ENCODE measurements around the gene ZNRD2.

The ZNRD2 gene

DNA sequence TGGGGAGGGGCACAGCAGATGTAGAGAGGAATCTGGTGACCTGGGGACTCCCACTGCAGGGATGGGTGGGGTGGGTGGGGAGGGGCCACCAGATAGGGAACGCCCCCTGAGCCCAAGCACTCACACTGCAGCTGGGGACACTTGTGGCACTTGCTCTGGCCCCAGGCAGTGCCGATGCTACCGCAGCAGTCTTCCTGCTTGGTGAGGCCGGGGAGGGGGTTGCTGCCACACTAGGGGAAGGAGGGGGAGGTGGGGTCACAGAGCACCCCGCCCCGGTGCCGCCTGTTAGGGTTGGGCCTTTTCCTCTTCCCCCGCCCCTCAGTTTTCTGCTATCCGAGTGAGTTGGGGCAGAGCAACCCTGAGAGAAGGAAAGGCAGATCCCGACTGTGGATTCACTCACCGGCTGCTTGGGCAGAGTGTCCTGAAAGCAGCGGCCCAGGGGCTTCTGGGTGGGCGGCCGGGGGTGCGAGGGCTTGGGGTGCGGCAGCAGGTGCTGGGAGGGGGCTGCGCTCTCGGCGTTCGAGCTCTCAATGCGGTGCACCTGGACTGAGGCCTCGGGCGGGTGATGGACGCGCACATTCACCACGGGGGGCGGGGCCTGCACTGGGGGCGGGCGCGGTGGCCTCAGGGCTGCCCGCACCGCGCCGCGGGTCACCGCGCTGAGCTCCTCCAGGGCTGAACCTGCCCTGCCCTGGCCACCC, 16.8 kb upstream of the ZNRD2 start:
- no peak for TF ChIP-seq CTCF (IDR thresholded peaks at IDR 0.05; ENCODE audit: borderline replicate concordance, control extremely low read depth, extremely low read depth, insufficient read depth, missing control alignments)
- no peak for DNase-seq (ENCODE audit: low spot score)
- in situ Hi-C loops (cut with MboI; ENCODE audit: low sequenced_read_pairs, unreplicated experiment), result no loop called here

DNA sequence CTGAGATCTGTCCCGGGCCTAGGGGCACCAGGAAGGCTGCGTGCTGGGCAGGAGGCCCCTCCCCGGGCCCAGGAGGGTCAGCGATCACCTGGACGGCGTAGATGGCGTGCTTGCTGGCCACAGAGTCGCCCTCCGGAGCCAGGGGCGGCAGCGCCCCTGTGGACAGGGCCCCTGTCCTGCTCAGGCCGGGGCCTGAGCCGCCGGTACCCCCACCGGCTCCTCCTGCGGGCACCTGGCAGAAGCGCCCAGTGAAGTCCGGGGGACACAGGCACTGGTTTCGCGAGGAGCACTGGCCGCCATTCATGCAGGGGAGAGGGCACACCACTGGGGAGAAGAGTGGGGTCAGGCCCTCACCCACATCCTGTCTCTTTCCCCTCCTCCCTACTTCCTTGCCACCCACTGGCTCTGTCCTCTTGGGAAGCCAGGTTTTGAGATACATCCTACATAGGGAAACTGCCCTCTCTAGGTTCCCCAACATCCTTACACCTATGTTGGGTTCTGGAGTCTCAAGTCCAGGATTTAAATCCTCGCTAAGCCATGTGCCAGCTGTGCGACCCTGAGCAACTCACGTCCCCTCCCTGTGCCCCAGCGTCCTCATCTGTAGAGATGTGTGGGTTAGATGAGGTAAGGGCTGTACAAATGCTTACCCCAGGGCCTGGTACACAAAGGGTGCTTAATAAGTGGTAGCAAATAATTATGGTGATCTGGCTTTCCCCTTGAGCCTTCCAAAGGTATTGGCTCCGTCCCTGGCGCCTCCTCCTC, 16.0 kb upstream of the ZNRD2 start:
- no peak for TF ChIP-seq CTCF (IDR thresholded peaks at IDR 0.05; ENCODE audit: borderline replicate concordance, control extremely low read depth, extremely low read depth, insufficient read depth, missing control alignments)
- in situ Hi-C loops (cut with MboI; ENCODE audit: low sequenced_read_pairs, unreplicated experiment), result no loop called here
- no peak for DNase-seq (ENCODE audit: low spot score)

DNA sequence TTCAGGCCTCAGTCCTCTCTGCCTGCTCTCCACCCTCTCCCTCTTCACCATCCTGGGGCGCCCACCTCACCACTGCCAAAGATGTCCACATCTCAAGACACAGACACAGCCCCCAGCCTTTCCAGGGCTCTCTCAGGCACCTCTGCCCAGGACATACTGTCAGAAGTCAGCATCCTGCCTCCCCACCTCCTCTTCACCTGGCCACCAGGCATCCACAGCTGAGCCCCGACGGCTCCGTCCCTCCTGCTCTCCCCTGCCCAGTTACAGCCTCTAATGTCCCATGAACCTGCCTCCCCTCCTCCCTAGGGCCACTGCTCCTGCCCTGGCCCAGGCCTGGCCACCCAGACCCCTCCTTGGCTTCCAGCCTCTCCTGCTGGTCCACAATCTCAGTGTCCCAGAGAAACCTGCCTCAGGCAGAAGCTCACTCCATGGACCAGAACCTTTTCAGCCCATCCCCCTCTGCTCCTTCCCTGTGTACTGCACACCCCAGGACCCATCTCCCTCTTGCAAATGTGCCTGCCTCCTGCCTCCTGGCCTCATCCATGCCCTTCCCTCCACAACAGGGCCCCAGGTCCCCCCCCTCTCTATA, 15.3 kb upstream of the ZNRD2 start:
- in situ Hi-C loops (cut with MboI; ENCODE audit: low sequenced_read_pairs, unreplicated experiment), result no loop called here
- no peak for TF ChIP-seq CTCF (IDR thresholded peaks at IDR 0.05; ENCODE audit: borderline replicate concordance, control extremely low read depth, extremely low read depth, insufficient read depth, missing control alignments)
- no peak for DNase-seq (ENCODE audit: low spot score)

- DNase-seq (ENCODE audit: low spot score), result no peak
- TF ChIP-seq CTCF (IDR thresholded peaks at IDR 0.05; ENCODE audit: borderline replicate concordance, control extremely low read depth, extremely low read depth, insufficient read depth, missing control alignments), result no peak
- in situ Hi-C loops (cut with MboI; ENCODE audit: low sequenced_read_pairs, unreplicated experiment), result no loop called here
Measured at GRCh38 chr11:65555693-65556231, 14.5 kb upstream of the ZNRD2 start.

DNA sequence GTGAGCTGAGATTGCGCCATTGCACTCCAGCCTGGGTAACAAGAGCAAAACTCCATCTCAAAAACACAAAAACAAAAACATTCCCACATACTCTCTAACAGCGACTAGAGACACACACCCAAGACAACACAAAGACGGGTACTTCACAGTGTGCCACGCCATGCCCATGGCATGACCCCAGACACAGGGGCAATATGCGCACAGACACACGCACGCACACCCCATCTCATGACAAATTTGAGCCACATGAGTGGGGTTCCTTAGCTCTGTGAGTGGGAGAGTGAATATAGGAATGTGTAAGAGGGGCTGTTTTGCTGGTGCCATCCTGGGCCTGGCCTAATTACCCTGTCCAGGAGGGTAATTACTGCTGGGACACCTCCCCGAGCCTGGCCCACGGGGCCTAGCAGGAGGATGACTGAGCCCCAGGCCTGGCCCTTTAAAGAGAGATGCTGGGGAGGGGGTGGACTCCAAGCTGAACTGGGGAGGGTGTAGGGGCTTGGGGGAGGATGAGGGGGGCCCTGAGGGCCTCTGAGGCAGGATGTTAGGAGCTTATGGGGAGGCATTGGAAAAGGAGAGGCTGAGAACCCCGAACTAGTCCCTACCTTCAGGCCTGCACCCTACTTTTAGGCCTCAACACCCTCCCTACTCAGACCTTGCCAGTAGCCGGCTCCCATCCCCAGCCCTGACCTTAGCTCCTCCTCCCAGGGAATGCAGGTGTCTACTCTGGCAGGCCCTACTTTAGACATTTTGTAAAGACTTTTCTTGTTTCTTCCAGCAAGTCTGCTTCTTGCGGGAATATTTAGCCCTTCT, 13.6 kb upstream of the ZNRD2 start:
- DNase-seq (ENCODE audit: low spot score), result no peak
- TF ChIP-seq CTCF (IDR thresholded peaks at IDR 0.05; ENCODE audit: borderline replicate concordance, control extremely low read depth, extremely low read depth, insufficient read depth, missing control alignments), result no peak
- in situ Hi-C loops (cut with MboI; ENCODE audit: low sequenced_read_pairs, unreplicated experiment), result no loop called here

All from GM13976 (cell line).